GM21786 (cell line): ENCODE data around the gene SYNCRIP.
"Not testable (repeated sequence)": the region's sequence is repeated elsewhere in the genome, so short reads cannot be mapped to it uniquely, and the experiment has no call there.

Source experiments
- ATAC-seq: cut with Tn5 transposase; IDR thresholded peaks from one replicate; pipeline ENCODE4 v1.9.1; 2021; ENCODE audit not compliant: unreplicated experiment

Gene SYNCRIP

GRCh38 chr6:85642774-85643536 is at the start of gene SYNCRIP:
SYNCRIP (minus strand) TSS chr6:85642886; CDS start chr6:85641439, 1,447 bp downstream.
- peak; percentile 68 for ATAC-seq

- ATAC-seq: no peak
These were observed 48.8 kb upstream of the SYNCRIP start for GRCh38 chr6:85691478-85691877.

GRCh38 chr6:85690071-85690470 is 47.4 kb upstream of the SYNCRIP start:
- no peak for ATAC-seq

- peak; percentile 96 for ATAC-seq
These were observed 43.0 kb upstream of the SYNCRIP start for GRCh38 chr6:85685713-85686112.

GRCh38 chr6:85684809-85685171 is 42.1 kb upstream of the SYNCRIP start:
- ATAC-seq: no peak

- ATAC-seq: no peak
These were observed 41.6 kb upstream of the SYNCRIP start for GRCh38 chr6:85684133-85684808.

- not testable (repeated sequence) for ATAC-seq
These were observed 39.2 kb upstream of the SYNCRIP start for GRCh38 chr6:85681899-85682298.

GRCh38 chr6:85680388-85680787 is 37.7 kb upstream of the SYNCRIP start:
- no peak for ATAC-seq

- no peak for ATAC-seq
These were observed 36.9 kb upstream of the SYNCRIP start for GRCh38 chr6:85679445-85680123.

- peak; percentile 78 for ATAC-seq
These were observed 36.1 kb upstream of the SYNCRIP start for GRCh38 chr6:85678602-85679444.

- no peak for ATAC-seq
These were observed 35.4 kb upstream of the SYNCRIP start for GRCh38 chr6:85678026-85678601.

GRCh38 chr6:85677234-85677956 is 34.7 kb upstream of the SYNCRIP start:
- no peak for ATAC-seq

GRCh38 chr6:85676086-85676729 is 33.5 kb upstream of the SYNCRIP start:
- no peak for ATAC-seq

GRCh38 chr6:85675030-85675819 is 32.5 kb upstream of the SYNCRIP start:
- ATAC-seq: no peak

- ATAC-seq: no peak
These were observed 31.9 kb upstream of the SYNCRIP start for GRCh38 chr6:85674604-85675003.

- no peak for ATAC-seq
These were observed 30.8 kb upstream of the SYNCRIP start for GRCh38 chr6:85673198-85674139.

GRCh38 chr6:85672623-85673022 is 29.9 kb upstream of the SYNCRIP start:
- no peak for ATAC-seq

GRCh38 chr6:85672050-85672449 is 29.4 kb upstream of the SYNCRIP start:
- no peak for ATAC-seq
